Tibial nerve (tissue), 4 donors: ENCODE measurements around the gene FNDC3B. TPM values are rescaled to one million over a fixed set of nuclear protein-coding genes. Genes with fewer than 3 reads are reported as not detected.

ENCODE experiments used
- DNase-seq, 2 donors: peaks; one replicate each; pipeline ENCODE4 v3.0.0-alpha.2; 2019; ENCODE audit warnings: low spot score in 2 of 2
- H3K27ac ChIP-seq, 4 donors: fragments of 200-600 bp; sonication (generic) in 3 of 4; one replicate each; pipeline ENCODE4 v1.5.1; 2017 to 2019; ENCODE audit warnings: mild to moderate bottlenecking in 1 of 4
- H3K27me3 ChIP-seq, 2 donors: fragments of 200-600 bp; sonication (generic) in 1 of 2; one replicate each; pipeline versions ENCODE4 v1.5.1 to v1.6.0; 2017 to 2019
- H3K36me3 ChIP-seq, 3 donors: fragments of 200-600 bp; sonication (generic); one replicate each; pipeline ENCODE4 v1.5.1; 2018 to 2019
- H3K4me1 ChIP-seq, 4 donors: fragments of 200-600 bp; sonication (generic) in 3 of 4; one replicate each; pipeline ENCODE4 v1.5.1; 2017 to 2019
- H3K4me3 ChIP-seq, 4 donors: fragments of 200-600 bp; sonication (generic) in 3 of 4; one replicate each; pipeline ENCODE4 v1.5.1; 2017 to 2019; ENCODE audit warnings: mild to moderate bottlenecking in 1 of 4, moderate library complexity in 1 of 4
- H3K9me3 ChIP-seq, 4 donors: fragments of 200-600 bp; sonication (generic) in 3 of 4; one replicate each; pipeline ENCODE4 v1.5.1; 2017 to 2019
- EP300 ChIP-seq, 2 donors: sonication (generic); formaldehyde crosslinking; IDR thresholded peaks; one replicate each; pipeline ENCODE4 v1.6.1; 2017; ENCODE audit warnings: antibody characterized with exemption in 2 of 2, mild to moderate bottlenecking in 1 of 2
- POLR2A ChIP-seq, 2 donors: fragments of 450-650 bp; IDR thresholded peaks; one replicate each; pipeline ENCODE4 v1.6.1; 2017; ENCODE audit warnings: antibody characterized with exemption in 2 of 2, mild to moderate bottlenecking in 2 of 2, moderate library complexity in 2 of 2
- WGBS, 2 donors: methylation state at CpG; one replicate each; pipeline ENCODE4 v1.1.5; 2018; 5-methylcytosine and 5-hydroxymethylcytosine counted together
- total RNA-seq, 4 donors: library from RNA; depleted of rRNA; stranded (reverse); fragments of >200 nt; gene quantifications; one replicate each; pipeline ENCODE4 v1.1.0, GENCODE V29; 2016
- TF ChIP-seq, protein P1 (sequence below), 5 experiments: fragments of 200-600 bp in 3 of 5; fragments of 450-650 bp in 2 of 5; sonication (generic) in 3 of 5; IDR thresholded peaks; one replicate each; pipeline ENCODE4 v1.5.1; 2016 to 2019; ENCODE audit warnings: antibody characterized with exemption in 5 of 5, mild to moderate bottlenecking in 3 of 5, moderate library complexity in 2 of 5

FNDC3B gene
- total RNA-seq, 4 donors from 2014 or later, result 87.5 to 106 (median 95.7) TPM

DNA sequence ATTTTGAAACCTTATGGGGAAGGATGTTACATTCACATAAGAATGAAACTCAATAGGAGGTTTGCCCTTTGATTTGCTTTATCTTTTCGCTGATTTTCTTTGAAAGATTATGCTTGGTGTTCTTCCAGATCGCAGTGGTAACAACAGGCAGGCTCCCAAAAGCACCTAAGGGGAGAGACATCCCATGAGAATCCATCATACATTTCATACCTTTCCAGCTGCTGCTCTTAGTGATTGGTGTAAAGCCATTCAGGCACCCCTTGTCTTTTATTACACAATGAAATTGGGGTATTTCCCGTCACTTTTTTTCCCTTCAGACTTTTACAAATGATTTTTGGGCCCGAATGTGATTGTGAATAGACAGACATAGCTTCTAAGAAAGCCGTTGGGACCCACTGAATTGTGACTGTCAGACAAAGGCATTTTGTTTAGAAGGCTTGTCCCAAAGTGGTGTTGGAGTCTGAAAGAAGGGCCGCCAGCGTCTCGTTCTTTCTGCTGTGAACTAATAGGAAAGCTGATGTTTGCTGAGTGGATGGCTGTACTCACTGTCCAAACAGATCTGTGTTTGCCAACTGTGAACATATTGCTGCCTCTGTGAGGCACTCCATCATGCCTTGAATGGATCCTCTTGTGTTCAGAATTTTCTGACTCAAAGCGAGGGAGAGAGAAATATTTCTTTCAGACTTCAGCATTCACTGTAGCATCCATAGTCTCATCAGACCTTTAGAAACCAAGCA, 164.3 kb downstream of the FNDC3B start:
- Histone ChIP-seq H3K27me3 (no peaks in the 10 kb centered on the region), H3K36me3 (no peaks in the 10 kb centered on the region), H3K9me3 (no peaks in the 10 kb centered on the region), H3K4me1 (peaks cover 0 to 64% (median 32%) of the 10 kb centered on the region in 4 donors), H3K4me3 (no peak overlapping the region), H3K27ac (peak overlapping the region in 3 of 4 donors; percentile 0 to 79 (median 64))
- 35 to 43% methylated on average over 9 of the region's 9 CpGs for WGBS, 2 donors
- TF ChIP-seq POLR2A (IDR thresholded peaks at IDR 0.05), result no peak
- TF ChIP-seq EP300 (IDR thresholded peaks at IDR 0.05), result peak in 1 of 2 donors; percentile 74
- TF ChIP-seq, protein P1, sequence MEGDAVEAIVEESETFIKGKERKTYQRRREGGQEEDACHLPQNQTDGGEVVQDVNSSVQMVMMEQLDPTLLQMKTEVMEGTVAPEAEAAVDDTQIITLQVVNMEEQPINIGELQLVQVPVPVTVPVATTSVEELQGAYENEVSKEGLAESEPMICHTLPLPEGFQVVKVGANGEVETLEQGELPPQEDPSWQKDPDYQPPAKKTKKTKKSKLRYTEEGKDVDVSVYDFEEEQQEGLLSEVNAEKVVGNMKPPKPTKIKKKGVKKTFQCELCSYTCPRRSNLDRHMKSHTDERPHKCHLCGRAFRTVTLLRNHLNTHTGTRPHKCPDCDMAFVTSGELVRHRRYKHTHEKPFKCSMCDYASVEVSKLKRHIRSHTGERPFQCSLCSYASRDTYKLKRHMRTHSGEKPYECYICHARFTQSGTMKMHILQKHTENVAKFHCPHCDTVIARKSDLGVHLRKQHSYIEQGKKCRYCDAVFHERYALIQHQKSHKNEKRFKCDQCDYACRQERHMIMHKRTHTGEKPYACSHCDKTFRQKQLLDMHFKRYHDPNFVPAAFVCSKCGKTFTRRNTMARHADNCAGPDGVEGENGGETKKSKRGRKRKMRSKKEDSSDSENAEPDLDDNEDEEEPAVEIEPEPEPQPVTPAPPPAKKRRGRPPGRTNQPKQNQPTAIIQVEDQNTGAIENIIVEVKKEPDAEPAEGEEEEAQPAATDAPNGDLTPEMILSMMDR (IDR thresholded peaks at IDR 0.05), result no peak
- DNase-seq, result peak in 1 of 2 donors; percentile 32

DNA sequence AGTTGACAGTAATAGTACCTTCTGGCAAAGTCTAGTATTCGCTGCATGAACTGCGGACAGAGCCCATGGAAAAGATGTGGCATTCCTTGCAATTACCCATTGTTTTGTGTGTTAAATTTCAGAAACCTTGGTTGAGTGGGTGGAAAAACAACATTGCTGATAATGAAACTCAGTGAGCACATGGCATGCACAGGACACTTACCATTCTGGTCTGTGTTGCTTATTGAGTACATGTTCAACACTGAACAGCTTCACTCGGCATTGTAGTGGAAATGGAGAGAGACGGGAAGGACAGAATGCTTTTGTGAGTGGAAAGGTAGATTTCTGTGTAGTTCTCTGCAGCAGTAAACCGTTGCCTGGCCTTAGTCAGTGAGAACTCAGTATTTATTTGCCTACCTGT, 165.3 kb downstream of the FNDC3B start:
- peak overlapping the region in 2 of 4 donors; percentile 22 to 79 for H3K27ac ChIP-seq
- H3K4me3 ChIP-seq, result no peak overlapping the region
- no peak for DNase-seq
- TF ChIP-seq POLR2A (IDR thresholded peaks at IDR 0.05) (no peak), EP300 (IDR thresholded peaks at IDR 0.05) (no peak)
- TF ChIP-seq, protein P1 (IDR thresholded peaks at IDR 0.05), result no peak
- 88 to 94% methylated on average over 5 of the region's 5 CpGs for WGBS, 2 donors
- no peaks in the 10 kb centered on the region for H3K27me3 ChIP-seq
- no peaks in the 10 kb centered on the region for H3K36me3 ChIP-seq
- H3K4me1 ChIP-seq, result peaks cover 0 to 69% (median 32%) of the 10 kb centered on the region in 4 donors
- no peaks in the 10 kb centered on the region for H3K9me3 ChIP-seq

DNA sequence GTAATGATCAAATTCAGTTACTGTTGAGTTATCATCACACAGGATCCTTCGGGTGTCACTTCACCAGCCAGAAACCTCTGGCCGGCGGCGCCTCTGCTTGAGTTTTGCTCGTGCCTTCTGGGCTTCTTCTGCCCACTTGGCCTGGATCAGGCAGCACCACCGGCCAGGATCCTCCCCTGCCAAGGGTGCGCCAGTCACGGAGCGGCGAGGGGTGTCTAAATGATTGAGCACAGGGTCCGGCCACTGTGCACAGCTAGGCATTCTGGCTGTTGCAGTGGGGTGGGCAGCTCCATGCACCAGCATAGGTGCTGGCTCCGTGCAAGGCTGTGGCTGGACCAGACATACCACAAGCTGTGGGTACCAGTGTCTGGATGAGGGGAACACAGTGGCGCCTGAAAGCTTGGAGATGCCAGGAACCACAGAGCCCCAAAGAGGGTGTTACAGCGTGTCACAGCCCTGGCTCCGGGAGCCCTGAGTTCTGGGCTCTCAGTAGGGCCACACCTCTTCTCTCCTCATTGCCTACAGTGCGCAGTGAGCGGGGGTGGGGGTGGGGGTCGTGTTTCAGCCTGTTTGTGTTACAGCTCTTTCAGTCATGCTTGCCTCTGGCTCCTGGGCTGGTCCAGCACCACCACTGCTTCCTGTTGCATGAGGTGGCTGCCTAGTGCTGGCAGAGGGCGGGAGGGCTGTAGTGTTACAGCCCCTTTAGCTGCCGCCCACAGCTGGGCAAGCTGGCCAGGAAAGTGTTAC, 169.4 kb downstream of the FNDC3B start:
- no peak for DNase-seq
- peaks cover 0 to 51% (median 8%) of the 10 kb centered on the region in 4 donors for H3K4me1 ChIP-seq
- H3K4me3 ChIP-seq, result no peak overlapping the region
- H3K9me3 ChIP-seq, result no peaks in the 10 kb centered on the region
- 81 to 90% methylated on average over 17 to 20 of the region's 20 CpGs for WGBS, 2 donors
- H3K27me3 ChIP-seq, result no peaks in the 10 kb centered on the region
- no peak overlapping the region for H3K27ac ChIP-seq
- H3K36me3 ChIP-seq, result no peaks in the 10 kb centered on the region
- TF ChIP-seq, protein P1 (IDR thresholded peaks at IDR 0.05), result no peak
- TF ChIP-seq EP300 (IDR thresholded peaks at IDR 0.05), result no peak
- no peak for TF ChIP-seq POLR2A (IDR thresholded peaks at IDR 0.05)

DNA sequence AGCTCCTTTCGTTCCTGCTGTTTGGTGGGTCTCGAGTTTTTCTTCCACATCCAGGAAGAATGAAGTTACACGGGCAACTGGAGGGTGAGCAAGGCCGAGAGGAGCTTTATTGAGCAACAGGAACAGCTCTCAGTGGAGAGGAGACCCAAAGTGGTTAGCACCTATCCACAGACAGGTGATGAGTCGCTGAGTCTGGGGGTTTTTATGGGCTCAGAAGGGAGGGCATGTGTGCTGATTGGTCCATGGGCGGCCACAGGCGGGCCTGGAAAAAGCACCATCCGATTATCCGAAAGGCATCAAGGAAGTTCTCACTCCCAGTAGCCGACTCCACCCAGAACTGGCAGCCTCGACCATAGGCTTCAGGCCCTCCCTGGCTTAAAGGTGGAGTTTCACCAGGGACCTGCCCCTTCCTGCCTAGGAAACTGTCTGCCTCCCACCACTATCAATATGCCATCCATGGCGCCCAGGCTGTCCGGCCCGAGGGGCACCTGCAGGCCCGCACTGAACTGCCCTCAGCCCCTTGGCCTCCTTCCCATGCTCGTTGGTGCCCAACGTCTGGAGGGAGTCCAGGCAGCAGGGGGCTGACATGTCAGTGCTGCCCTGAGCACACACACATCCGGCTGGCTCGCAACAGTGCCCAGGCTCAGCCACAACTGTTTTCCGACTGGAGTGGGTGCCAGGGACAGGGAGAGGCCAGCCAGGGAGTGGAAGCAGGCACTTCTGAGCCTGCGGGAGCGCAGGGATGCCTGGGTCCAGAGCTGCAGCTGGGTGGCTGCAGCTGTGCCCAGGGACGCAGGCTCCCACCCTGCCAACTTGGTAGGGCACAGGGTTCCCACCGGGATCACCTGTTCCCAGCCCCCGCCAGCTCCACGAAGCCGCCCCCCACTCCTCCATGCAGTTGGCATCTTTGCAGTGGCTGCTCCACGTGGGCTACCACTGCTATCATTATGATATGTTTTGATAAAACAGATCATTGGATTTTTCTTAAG, 170.2 kb downstream of the FNDC3B start:
- TF ChIP-seq, protein P1 (IDR thresholded peaks at IDR 0.05), result no peak
- no peak for TF ChIP-seq POLR2A (IDR thresholded peaks at IDR 0.05)
- TF ChIP-seq EP300 (IDR thresholded peaks at IDR 0.05), result no peak
- WGBS, 2 donors, result 76 to 83% methylated on average over 18 to 28 of the region's 28 CpGs
- Histone ChIP-seq H3K27me3 (no peaks in the 10 kb centered on the region), H3K4me1 (peaks cover 0 to 46% (median 8%) of the 10 kb centered on the region in 4 donors), H3K36me3 (no peaks in the 10 kb centered on the region), H3K27ac (peak overlapping the region in 2 of 4 donors; percentile 11 to 26), H3K4me3 (no peak overlapping the region), H3K9me3 (no peaks in the 10 kb centered on the region)
- DNase-seq, result no peak
